HUES6 (cell line): ENCODE results near the gene SCYL3.
"Not testable (repeated sequence)": the region's sequence is repeated elsewhere in the genome, so short reads cannot be mapped to it uniquely, and the experiment has no call there.

ENCODE experiments used
- H3K27ac ChIP-seq: 2 replicates; pipeline ENCODE4 v1.7.0; 2013; ENCODE audit warnings: low read depth, mild to moderate bottlenecking, low read length, inconsistent platforms
- H3K27me3 ChIP-seq: 2 replicates; pipeline ENCODE4 v1.6.1; 2013; ENCODE audit warnings: low read length; ENCODE audit not compliant: control insufficient read depth, insufficient read depth
- H3K36me3 ChIP-seq: 2 replicates; pipeline ENCODE4 v1.6.1; 2013; ENCODE audit warnings: low read length; ENCODE audit not compliant: control insufficient read depth, insufficient read depth
- H3K4me1 ChIP-seq: 2 replicates; pipeline ENCODE4 v1.6.1; 2013; ENCODE audit warnings: low read length; ENCODE audit not compliant: control insufficient read depth, insufficient read depth
- H3K4me3 ChIP-seq: 2 replicates; pipeline ENCODE4 v1.5.1; 2013; ENCODE audit warnings: low read depth, low read length
- H3K9ac ChIP-seq: one replicate; pipeline ENCODE4 v1.6.1; 2013; ENCODE audit warnings: mild to moderate bottlenecking, low read length
- H3K9me3 ChIP-seq: 2 replicates; pipeline ENCODE4 v1.6.1; 2013; ENCODE audit warnings: low read depth, low read length; ENCODE audit not compliant: control insufficient read depth, insufficient read depth

Gene SCYL3

DNA sequence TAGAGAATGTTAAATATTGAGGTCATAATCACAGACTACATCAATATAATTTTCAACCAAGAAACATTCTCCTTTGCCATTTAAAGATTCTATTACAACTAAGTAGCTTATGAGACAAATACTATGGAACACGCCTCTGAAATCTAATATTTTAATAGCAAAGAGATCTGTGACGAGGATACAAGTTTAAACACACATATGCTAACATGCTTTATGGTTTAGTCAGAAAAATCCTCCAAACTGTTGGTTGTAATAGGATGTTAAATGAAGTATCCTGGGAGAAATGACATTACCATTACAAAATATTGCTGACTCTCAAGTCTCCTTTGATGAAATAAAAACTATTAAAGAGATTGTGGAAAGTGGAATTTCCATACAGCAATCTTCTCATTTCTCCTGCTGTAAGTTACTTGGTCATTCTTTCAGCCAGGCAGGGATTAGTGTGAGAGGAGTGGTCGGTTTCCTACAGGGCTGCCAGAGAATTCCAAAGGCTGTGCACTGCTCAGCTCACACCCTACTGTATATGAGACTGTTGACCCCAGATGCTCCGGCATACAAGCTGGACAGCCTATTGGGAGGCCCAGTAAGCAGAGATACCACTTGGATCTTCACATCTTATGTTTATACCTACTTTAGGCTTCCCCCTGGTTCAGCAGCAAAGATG, 26.6 kb downstream of the SCYL3 start:
- Histone ChIP-seq H3K36me3 (peaks cover 93% of the 10 kb centered on the region), H3K27ac (no peak overlapping the region), H3K27me3 (no peaks in the 10 kb centered on the region), H3K9ac (no peak overlapping the region), H3K4me3 (no peak overlapping the region), H3K4me1 (no peaks in the 10 kb centered on the region), H3K9me3 (peaks cover 4% of the 10 kb centered on the region)

DNA sequence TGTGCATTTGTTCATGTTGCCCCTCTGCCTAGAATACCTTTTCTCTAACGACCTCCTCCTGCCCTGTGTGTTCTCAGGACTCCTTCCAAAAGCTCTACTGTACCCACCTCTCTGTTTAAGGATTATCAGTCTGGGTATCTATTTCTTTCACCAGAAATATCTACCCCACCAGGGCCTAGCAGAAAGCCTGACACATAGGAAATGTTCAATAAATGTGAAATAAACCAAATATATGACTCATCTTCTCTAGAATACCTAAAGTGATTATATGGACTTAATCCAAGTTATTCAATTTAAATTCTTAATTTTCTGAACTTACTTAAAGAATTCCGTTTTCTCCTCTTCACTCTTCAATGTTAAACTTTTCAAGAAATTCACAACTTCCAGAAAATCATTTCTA, 27.1 kb downstream of the SCYL3 start:
- Histone ChIP-seq H3K4me3 (no peak overlapping the region), H3K9me3 (no peaks in the 10 kb centered on the region; the same call in 1 of the 2 replicates), H3K27me3 (no peaks in the 10 kb centered on the region), H3K4me1 (no peaks in the 10 kb centered on the region), H3K9ac (no peak overlapping the region), H3K36me3 (peaks cover 92% of the 10 kb centered on the region), H3K27ac (no peak overlapping the region)

DNA sequence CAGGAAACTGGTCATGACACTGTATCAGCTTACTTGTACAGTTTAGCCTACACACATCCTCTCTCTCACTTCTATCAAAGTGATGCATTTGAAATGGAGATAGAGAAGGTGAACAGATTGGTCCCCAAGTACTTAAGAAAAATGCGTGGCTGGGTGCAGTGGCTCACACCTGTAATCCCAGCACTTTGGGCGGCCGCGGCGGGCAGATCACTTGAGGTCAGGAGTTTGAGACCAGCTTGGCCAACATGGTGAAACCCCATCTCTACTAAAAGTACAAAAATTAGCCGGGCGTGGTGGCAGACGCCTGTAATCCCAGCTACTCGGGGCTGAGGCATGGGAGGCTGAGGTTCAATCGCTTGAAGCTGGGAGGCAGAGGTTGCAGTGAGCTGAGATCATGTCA, 29.2 kb downstream of the SCYL3 start:
- H3K27me3 ChIP-seq, H3K27ac ChIP-seq, H3K9me3 ChIP-seq, H3K9ac ChIP-seq, H3K4me3 ChIP-seq, H3K4me1 ChIP-seq: not testable (repeated sequence)
- peaks cover 85% of the 10 kb centered on the region for H3K36me3 ChIP-seq

DNA sequence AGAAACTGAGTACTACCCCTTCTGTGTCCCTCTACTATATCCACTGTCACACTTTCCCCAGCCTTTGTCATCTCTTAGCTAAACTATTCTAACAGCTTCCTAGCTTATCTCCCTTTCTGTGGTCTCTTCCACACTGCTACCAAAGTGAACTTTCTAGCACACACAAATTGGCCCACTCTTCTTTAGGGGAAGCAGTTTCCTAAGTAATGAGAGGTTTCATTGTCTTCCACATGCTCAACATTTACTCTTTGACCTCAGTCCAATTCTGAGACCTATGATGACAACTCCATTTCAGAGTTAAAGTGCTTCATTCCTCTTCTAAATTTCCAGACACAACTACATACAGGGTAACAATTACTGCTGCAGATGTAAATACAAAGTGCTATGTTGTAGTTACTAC, 32.9 kb downstream of the SCYL3 start:
- Histone ChIP-seq H3K9me3 (no peaks in the 10 kb centered on the region), H3K4me3 (no peak overlapping the region), H3K27ac (no peak overlapping the region), H3K4me1 (no peaks in the 10 kb centered on the region), H3K9ac (no peak overlapping the region), H3K36me3 (peaks cover 81% of the 10 kb centered on the region), H3K27me3 (no peaks in the 10 kb centered on the region)

DNA sequence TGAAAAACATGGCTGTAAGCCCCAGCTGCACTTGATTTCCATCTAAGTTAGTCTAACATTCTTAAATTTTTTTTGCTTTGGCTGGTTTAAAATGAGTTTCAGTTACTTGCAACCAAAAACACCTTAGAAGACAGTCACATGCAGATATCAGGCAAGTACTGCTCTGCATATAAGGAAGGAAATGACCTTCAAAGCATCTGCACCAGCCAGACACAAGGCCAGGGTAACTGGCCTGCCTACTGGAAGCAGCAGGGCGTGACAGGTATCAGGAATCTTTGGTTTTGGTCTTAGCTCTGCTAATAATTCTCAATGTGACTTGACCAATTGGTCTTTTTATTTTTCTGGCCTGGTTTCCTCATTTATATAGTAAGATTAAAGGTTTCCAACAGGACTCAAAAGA, 33.5 kb downstream of the SCYL3 start:
- Histone ChIP-seq H3K9ac (no peak overlapping the region), H3K36me3 (peaks cover 81% of the 10 kb centered on the region), H3K27ac (no peak overlapping the region), H3K4me1 (no peaks in the 10 kb centered on the region), H3K4me3 (no peak overlapping the region), H3K27me3 (no peaks in the 10 kb centered on the region), H3K9me3 (no peaks in the 10 kb centered on the region)

DNA sequence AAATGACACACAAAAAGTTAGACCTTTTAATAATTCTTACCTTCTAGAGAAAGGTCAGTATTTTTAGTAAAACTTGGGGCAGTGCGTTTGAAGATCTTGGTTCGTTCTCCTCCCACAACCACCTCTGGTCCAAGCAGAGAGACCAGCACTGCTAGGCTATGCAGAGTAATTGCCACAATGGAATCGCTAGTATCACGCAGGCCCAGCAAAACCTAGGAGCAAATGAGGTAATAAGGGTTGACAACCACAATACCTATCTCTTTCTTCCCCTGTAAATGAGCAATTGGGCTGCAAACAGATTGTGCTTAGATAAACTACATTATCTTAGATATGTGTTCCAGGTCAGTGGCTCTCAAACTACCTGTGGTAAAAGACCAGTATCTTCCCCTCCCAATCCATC, 34.7 kb downstream of the SCYL3 start:
- no peaks in the 10 kb centered on the region for H3K27me3 ChIP-seq
- no peak overlapping the region for H3K4me3 ChIP-seq
- no peak overlapping the region for H3K9ac ChIP-seq
- H3K9me3 ChIP-seq, result no peaks in the 10 kb centered on the region
- no peaks in the 10 kb centered on the region for H3K4me1 ChIP-seq
- peaks cover 83% of the 10 kb centered on the region for H3K36me3 ChIP-seq
- H3K27ac ChIP-seq, result no peak overlapping the region

- Histone ChIP-seq H3K4me3 (no peak overlapping the region), H3K9ac (no peak overlapping the region), H3K4me1 (no peaks in the 10 kb centered on the region), H3K36me3 (peaks cover 83% of the 10 kb centered on the region), H3K9me3 (no peaks in the 10 kb centered on the region), H3K27ac (no peak overlapping the region), H3K27me3 (no peaks in the 10 kb centered on the region)
Observed at GRCh38 chr1:169858467-169858866, 35.2 kb downstream of the SCYL3 start.

- Histone ChIP-seq H3K9ac (no peak overlapping the region), H3K27me3 (no peaks in the 10 kb centered on the region), H3K9me3 (no peaks in the 10 kb centered on the region), H3K27ac (no peak overlapping the region), H3K36me3 (peaks cover 92% of the 10 kb centered on the region), H3K4me3 (no peak overlapping the region), H3K4me1 (no peaks in the 10 kb centered on the region)
Observed at GRCh38 chr1:169853341-169853740, 40.4 kb downstream of the SCYL3 start.

GRCh38 chr1:169849346-169850022, 44.2 kb downstream of the SCYL3 start:
- H3K27me3 ChIP-seq, result no peaks in the 10 kb centered on the region
- H3K4me3 ChIP-seq, result no peak overlapping the region
- peaks cover 82% of the 10 kb centered on the region for H3K36me3 ChIP-seq
- H3K27ac ChIP-seq, result no peak overlapping the region
- H3K4me1 ChIP-seq, result no peaks in the 10 kb centered on the region
- no peak overlapping the region for H3K9ac ChIP-seq
- H3K9me3 ChIP-seq, result no peaks in the 10 kb centered on the region

GRCh38 chr1:169848456-169848855, 45.2 kb downstream of the SCYL3 start:
- Histone ChIP-seq H3K9me3 (no peaks in the 10 kb centered on the region), H3K27ac (no peak overlapping the region), H3K36me3 (peaks cover 82% of the 10 kb centered on the region), H3K4me1 (no peaks in the 10 kb centered on the region), H3K27me3 (no peaks in the 10 kb centered on the region), H3K9ac (no peak overlapping the region), H3K4me3 (no peak overlapping the region)

DNA sequence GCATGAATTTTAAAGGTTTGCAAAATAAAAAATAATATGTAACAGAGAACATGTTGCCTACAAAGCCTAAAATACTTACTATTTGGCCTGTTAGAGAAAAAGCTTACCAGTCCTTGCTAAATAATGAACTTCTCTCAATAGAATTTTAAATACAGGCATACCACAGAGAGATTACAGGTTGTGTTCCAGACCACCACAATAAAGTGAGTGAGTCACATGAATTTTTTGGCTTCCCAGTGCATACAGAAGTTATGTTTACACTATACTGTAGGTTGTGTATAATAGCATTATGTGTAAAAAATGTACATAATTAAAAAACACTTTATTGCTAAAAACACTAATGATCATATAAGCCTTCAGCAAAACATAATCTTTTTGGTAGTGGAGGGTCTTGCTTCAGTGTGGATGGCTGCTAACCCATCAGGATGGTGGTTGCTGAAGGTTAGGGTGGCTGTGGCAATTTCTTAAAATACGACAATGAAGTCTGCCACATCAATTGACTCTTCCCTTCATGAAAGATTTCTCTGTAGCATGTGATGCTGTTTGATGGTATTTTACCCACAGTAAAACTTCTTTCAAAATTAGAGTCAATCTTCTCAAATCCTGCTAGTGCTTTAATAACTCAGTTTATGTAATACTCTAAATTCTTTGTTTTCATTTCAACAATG, 48.6 kb downstream of the SCYL3 start:
- Histone ChIP-seq H3K27ac (no peak overlapping the region), H3K4me3 (no peak overlapping the region), H3K4me1 (no peaks in the 10 kb centered on the region), H3K36me3 (peaks cover 66% of the 10 kb centered on the region), H3K9ac (no peak overlapping the region), H3K9me3 (no peaks in the 10 kb centered on the region), H3K27me3 (no peaks in the 10 kb centered on the region)
